Measurements from ENCODE around the gene ZBTB21.

DNA sequence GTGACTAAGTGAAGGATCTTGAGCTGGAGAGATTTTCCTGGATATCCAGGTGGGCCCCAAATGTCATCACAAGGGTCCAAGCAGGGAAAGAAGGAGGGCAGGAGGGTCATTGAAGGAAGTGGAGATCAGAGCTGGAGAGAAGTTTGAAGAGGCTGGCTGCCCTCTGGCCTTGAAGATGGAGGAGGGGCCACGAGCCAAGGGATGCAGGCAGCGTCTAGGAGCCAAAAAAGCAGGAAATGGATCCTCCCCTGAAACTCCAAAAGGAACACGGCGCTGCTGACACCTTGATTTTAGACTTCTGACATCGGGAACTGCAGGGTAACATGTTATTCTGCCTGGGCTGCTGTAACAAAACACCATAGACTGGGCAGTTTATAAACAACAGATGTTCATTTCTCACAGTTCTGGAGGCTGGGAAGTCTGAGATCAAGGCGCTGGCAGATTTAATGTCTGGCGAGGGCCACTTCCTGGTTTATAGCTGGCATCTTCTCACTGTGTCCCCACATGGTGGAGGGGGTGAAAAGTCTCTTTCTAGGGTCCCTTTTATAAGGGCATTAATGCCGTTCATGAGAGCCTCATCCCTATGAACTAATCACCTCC lies 28.8 kb upstream of the ZBTB21 start:
- TF ChIP-seq, protein P1, sequence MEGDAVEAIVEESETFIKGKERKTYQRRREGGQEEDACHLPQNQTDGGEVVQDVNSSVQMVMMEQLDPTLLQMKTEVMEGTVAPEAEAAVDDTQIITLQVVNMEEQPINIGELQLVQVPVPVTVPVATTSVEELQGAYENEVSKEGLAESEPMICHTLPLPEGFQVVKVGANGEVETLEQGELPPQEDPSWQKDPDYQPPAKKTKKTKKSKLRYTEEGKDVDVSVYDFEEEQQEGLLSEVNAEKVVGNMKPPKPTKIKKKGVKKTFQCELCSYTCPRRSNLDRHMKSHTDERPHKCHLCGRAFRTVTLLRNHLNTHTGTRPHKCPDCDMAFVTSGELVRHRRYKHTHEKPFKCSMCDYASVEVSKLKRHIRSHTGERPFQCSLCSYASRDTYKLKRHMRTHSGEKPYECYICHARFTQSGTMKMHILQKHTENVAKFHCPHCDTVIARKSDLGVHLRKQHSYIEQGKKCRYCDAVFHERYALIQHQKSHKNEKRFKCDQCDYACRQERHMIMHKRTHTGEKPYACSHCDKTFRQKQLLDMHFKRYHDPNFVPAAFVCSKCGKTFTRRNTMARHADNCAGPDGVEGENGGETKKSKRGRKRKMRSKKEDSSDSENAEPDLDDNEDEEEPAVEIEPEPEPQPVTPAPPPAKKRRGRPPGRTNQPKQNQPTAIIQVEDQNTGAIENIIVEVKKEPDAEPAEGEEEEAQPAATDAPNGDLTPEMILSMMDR (IDR thresholded peaks at IDR 0.05), result no peak
- TF ChIP-seq EZH2 (IDR thresholded peaks at IDR 0.05) (no peak), EZH2phosphoT487 (IDR thresholded peaks at IDR 0.05) (no peak)

All from neural progenitor cell (in vitro differentiated cells).